ENCODE measurements around the gene GOT2. TPM values are rescaled to one million over a fixed set of nuclear protein-coding genes. Genes with fewer than 3 reads are reported as not detected.

The GOT2 gene
- total RNA-seq, 2 donors from 2014 or later: 120 to 131 TPM

DNA sequence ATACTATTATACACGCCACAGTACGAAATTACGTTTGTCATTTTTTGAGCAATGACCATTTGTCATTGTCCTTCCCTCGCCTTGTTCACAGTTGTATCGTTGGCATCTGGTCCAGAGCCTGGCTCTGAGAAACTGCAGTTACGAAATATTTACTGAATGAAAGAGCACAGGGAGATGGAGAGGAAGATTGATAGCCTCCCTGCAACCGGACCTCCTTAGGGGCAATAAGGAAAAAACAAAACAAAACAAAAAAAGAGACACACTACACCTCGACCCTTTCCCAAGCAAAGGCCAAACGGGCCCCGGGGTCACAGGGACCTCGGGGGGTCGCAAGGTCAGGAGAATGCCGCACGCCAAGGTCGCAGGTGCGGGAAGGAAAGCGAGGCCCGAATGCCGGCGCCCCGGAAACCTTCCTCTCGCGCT, 857 bp downstream of the GOT2 start:
- intact Hi-C loops (cut with DNase I): no loop called here

DNA sequence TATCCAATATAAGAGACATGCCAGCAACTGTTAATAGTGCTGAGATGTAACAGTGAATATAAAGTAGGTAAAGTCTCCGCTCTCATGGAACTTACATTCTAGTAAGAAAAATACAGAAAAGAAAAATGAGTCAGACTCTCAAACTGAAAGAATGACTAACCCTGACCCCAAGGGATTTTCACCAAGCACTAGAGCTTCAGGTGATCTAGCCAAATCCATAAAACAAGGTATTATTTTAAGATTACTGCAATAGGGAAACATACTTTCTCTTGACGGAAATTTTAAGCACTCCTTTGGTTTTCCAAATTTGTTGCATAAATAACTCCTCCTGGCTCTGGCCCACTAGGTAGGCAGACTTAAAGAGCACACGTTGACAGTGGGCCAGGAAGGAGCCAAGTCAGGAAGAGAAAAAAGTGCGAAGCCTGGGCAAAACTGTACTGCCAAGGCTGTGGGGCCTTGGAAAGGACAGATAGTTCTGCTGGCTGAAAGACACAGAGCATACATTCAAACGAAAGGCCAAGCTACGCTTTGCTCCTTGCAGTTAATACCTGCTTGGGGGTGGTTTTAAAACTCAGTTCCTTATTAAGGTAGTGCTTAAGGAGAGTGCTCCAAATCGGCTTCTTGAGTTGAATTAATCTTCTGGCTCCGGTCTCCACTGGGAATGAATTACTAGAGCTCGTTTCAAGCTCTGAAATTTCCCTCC, 1.4 kb downstream of the GOT2 start:
- Histone ChIP-seq H3K27me3 (replicated peaks; ENCODE audit: insufficient read depth) (no peaks in the 10 kb centered on the region), H3K36me3 (no peaks in the 10 kb centered on the region), H3K27ac (peak overlapping the region; percentile 78 to 84), H3K4me1 (replicated peaks) (no peaks in the 10 kb centered on the region), H3K4me3 (peak overlapping the region; percentile 1 to 78), H3K9me3 (no peaks in the 10 kb centered on the region)
- no peak for DNase-seq (ENCODE audit: low spot score)
- intact Hi-C loops (cut with DNase I): no loop called here
- no peak for TF ChIP-seq POLR2AphosphoS5 (IDR thresholded peaks at IDR 0.05)
- TF ChIP-seq POLR2A (IDR thresholded peaks at IDR 0.05): no peak
- TF ChIP-seq, protein P1, sequence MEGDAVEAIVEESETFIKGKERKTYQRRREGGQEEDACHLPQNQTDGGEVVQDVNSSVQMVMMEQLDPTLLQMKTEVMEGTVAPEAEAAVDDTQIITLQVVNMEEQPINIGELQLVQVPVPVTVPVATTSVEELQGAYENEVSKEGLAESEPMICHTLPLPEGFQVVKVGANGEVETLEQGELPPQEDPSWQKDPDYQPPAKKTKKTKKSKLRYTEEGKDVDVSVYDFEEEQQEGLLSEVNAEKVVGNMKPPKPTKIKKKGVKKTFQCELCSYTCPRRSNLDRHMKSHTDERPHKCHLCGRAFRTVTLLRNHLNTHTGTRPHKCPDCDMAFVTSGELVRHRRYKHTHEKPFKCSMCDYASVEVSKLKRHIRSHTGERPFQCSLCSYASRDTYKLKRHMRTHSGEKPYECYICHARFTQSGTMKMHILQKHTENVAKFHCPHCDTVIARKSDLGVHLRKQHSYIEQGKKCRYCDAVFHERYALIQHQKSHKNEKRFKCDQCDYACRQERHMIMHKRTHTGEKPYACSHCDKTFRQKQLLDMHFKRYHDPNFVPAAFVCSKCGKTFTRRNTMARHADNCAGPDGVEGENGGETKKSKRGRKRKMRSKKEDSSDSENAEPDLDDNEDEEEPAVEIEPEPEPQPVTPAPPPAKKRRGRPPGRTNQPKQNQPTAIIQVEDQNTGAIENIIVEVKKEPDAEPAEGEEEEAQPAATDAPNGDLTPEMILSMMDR (IDR thresholded peaks at IDR 0.05): no peak
- WGBS: 20% methylated on average over 9 of the region's 9 CpGs

More for the DNA sequence above, 857 bp downstream of the GOT2 start:
- peak overlapping the region; percentile 60 to 78 for H3K4me3 ChIP-seq
- DNase-seq (ENCODE audit: low spot score): peak; percentile 37
- under 1% methylated on average over 23 of the region's 23 CpGs for WGBS
- peak overlapping the region; percentile 78 to 84 for H3K27ac ChIP-seq
- TF ChIP-seq, protein P1 (IDR thresholded peaks at IDR 0.05): no peak
- TF ChIP-seq POLR2AphosphoS5 (IDR thresholded peaks at IDR 0.05): peak; percentile 22
- H3K36me3 ChIP-seq: no peaks in the 10 kb centered on the region
- no peaks in the 10 kb centered on the region for H3K27me3 ChIP-seq (replicated peaks; ENCODE audit: insufficient read depth)
- H3K9me3 ChIP-seq: no peaks in the 10 kb centered on the region
- no peaks in the 10 kb centered on the region for H3K4me1 ChIP-seq (replicated peaks)

DNA sequence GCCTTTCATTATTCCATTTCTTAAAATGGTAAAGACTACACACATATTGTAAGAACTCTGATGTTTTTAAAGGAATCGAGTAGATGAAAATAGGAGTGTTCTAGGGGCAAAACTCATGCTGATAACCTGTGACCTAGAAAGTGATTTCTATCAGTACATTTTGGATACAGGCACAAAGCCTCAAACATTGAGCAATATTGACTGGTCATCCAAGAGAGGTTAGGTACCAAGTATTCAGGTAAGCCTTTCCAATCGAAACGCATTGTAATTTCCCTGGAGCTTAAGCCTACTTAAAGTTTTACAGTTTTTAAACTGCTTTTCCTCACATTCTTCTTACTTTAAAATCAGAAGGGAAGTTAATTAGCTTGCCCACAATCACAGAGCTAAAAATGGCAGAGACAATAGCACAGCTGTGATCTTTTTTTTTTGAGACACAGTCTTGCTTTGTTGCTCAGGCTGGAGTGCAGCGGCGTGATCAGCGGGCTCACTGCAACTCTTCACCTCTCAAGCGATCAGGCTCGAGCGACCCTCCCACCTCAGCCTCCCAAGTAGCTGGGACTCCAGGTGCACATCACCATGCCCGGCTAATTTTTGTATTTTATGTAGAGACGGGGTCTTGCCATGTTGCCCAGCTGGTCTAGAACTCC, 3.3 kb downstream of the GOT2 start:
- 95% methylated on average over 11 of the region's 11 CpGs for WGBS
- intact Hi-C loops (cut with DNase I): no loop called here

DNA sequence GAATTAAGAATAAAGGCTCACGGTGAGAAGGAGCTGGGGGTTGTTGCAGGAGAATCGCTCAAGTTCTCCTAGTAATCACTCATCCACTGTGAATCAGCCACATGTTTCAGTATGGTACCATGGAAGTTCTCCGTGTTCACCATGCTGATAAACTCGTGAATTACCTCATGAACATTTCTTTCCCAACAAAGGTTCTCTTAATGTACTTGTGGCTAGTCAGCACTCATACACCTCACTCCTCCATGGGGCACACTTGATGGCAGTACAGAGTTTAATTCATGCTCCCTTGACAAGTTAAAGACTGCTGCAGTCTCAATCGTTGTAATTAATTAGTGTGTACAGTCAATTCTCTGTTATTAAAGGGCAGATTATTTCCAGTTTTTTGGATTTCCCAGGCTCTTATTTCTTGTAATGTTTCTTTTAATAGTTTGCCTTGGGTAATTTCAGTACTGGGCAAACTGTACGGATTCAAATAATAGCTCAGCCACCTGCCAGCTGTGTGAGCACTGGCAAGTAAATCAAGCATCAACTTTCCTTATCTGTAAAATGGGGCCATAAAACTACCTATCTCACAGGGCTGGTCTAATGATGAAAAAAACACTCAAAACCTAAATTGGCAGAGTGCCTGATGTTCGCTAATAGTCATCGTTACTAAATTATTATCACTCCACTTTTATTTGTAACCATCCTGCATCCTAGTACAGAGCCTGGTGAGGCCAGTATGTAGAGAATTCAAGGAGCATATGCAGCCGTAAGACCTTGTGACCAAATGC, 6.1 kb downstream of the GOT2 start:
- H3K9me3 ChIP-seq: no peaks in the 10 kb centered on the region
- DNase-seq (ENCODE audit: low spot score): no peak
- H3K27me3 ChIP-seq (replicated peaks; ENCODE audit: insufficient read depth): no peaks in the 10 kb centered on the region
- WGBS: 82% methylated on average over 9 of the region's 9 CpGs
- no peaks in the 10 kb centered on the region for H3K4me1 ChIP-seq (replicated peaks)
- no peaks in the 10 kb centered on the region for H3K36me3 ChIP-seq
- intact Hi-C loops (cut with DNase I): no loop called here
- peak overlapping the region in 1 of 2 donors; percentile 20 for H3K27ac ChIP-seq
- no peak overlapping the region for H3K4me3 ChIP-seq
- TF ChIP-seq, protein P1 (IDR thresholded peaks at IDR 0.05): no peak
- TF ChIP-seq POLR2A (IDR thresholded peaks at IDR 0.05) (no peak), POLR2AphosphoS5 (IDR thresholded peaks at IDR 0.05) (no peak)

More for the DNA sequence above, 3.3 kb downstream of the GOT2 start:
- Histone ChIP-seq H3K36me3 (no peaks in the 10 kb centered on the region), H3K27me3 (replicated peaks; ENCODE audit: insufficient read depth) (no peaks in the 10 kb centered on the region), H3K4me3 (no peak overlapping the region), H3K9me3 (no peaks in the 10 kb centered on the region), H3K27ac (no peak overlapping the region), H3K4me1 (replicated peaks) (no peaks in the 10 kb centered on the region)
- DNase-seq (ENCODE audit: low spot score): no peak
- TF ChIP-seq, protein P1 (IDR thresholded peaks at IDR 0.05): no peak
- TF ChIP-seq POLR2A (IDR thresholded peaks at IDR 0.05) (no peak), POLR2AphosphoS5 (IDR thresholded peaks at IDR 0.05) (no peak)

Data from prostate gland (tissue), 2 donors.